Spleen (tissue), 11 donors: ENCODE measurements around the gene ARHGDIB. TPM values are rescaled to one million over a fixed set of nuclear protein-coding genes. Genes with fewer than 3 reads are reported as not detected.
A peak's percentile ranks its signal among the peaks of the same experiment; 100 is the strongest.

ENCODE experiments used
- DNase-seq: peaks from one replicate; pipeline ENCODE4 v3.0.0-alpha.2; 2020
- H3K27ac ChIP-seq, 8 donors: fragments of 200-600 bp; sonication (generic) in 7 of 8; 1 replicate in 4 of 8; 2 replicates in 4 of 8; pipeline versions ENCODE4 v1.5.0 to v1.8.0; 2016 to 2021; ENCODE audit warnings: inconsistent platforms in 4 of 8, mild to moderate bottlenecking in 4 of 8, moderate library complexity in 1 of 8
- H3K27me3 ChIP-seq, 7 donors: fragments of 200-600 bp; sonication (generic) in 6 of 7; replicated peaks in 1 of 7; 1 replicate in 4 of 7; 2 replicates in 3 of 7; pipeline versions ENCODE4 v1.5.0 to v1.8.0; 2016 to 2021; ENCODE audit warnings: inconsistent platforms in 3 of 7, mild to moderate bottlenecking in 1 of 7
- H3K36me3 ChIP-seq, 6 donors: fragments of 200-600 bp; sonication (generic) in 5 of 6; 1 replicate in 4 of 6; 2 replicates in 2 of 6; pipeline versions ENCODE4 v1.5.0 to v1.8.0; 2016 to 2021; ENCODE audit warnings: inconsistent platforms in 2 of 6
- H3K4me1 ChIP-seq, 6 donors: fragments of 200-600 bp; sonication (generic) in 5 of 6; 1 replicate in 3 of 6; 2 replicates in 3 of 6; pipeline versions ENCODE4 v1.5.0 to v1.8.0; 2016 to 2021; ENCODE audit warnings: inconsistent platforms in 3 of 6
- H3K4me3 ChIP-seq, 8 donors: fragments of 200-600 bp; sonication (generic) in 7 of 8; 1 replicate in 4 of 8; 2 replicates in 4 of 8; pipeline versions ENCODE4 v1.5.0 to v1.8.0; 2016 to 2021; ENCODE audit warnings: inconsistent platforms in 4 of 8, mild to moderate bottlenecking in 4 of 8, moderate library complexity in 2 of 8
- H3K9me3 ChIP-seq, 8 donors: fragments of 200-600 bp; sonication (generic) in 7 of 8; 1 replicate in 4 of 8; 2 replicates in 4 of 8; pipeline versions ENCODE4 v1.5.0 to v1.8.0; 2016 to 2021; ENCODE audit warnings: inconsistent platforms in 4 of 8
- POLR2A ChIP-seq, 3 donors: fragments of 450-650 bp; IDR thresholded peaks; one replicate each; pipeline ENCODE4 v1.5.1; 2017; ENCODE audit warnings: antibody characterized with exemption in 3 of 3, mild to moderate bottlenecking in 1 of 3
- POLR2AphosphoS5 ChIP-seq, 3 donors: sonication (generic); formaldehyde crosslinking; IDR thresholded peaks; one replicate each; pipeline ENCODE4 v1.5.1; 2017; ENCODE audit warnings: antibody characterized with exemption in 3 of 3
- WGBS, 5 donors: extraction: QIAGEN DNeasy Blood & Tissue Kit in 3 of 5; methylation state at CpG; one replicate each; pipeline versions ENCODE4 v1.1.5 to v1.1.7; 2013 to 2018; 5-methylcytosine and 5-hydroxymethylcytosine counted together
- intact Hi-C: fragments of 100-400 bp; cut with DNase I; formaldehyde crosslinking; loops from one replicate; pipeline ENCODE4 v1.15.0; 2023; ENCODE audit warnings: low total_unique reads
- polyA plus RNA-seq, 3 donors: library from polyadenylated mRNA; stranded (reverse); fragments of 200-250 nt; gene quantifications; one replicate each; pipeline ENCODE4 v1.2.1, GENCODE V29; 2013
- total RNA-seq, 7 donors: library from RNA; depleted of rRNA in 3 of 7; stranded (reverse); fragments of >200 nt in 3 of 7; fragmentation: NEBNext Ultra II Directional in 4 of 7; extraction: Animal tissue kit (Norgen Biotek cat#: 25700) in 4 of 7; gene quantifications; one replicate each; pipeline versions ENCODE4 v1.1.0 to v1.2.1, GENCODE V29; 2016 to 2021
- TF ChIP-seq, protein P1 (sequence below), 11 experiments: fragments of 200-600 bp in 7 of 11; fragments of 450-650 bp in 4 of 11; sonication (generic) in 4 of 11; IDR thresholded peaks in 8 of 11; conservative IDR thresholded peaks in 3 of 11; 1 replicate in 7 of 11; 2 replicates in 4 of 11; pipeline versions ENCODE4 v1.4.0 to v1.8.0; 2016 to 2021; ENCODE audit warnings: antibody characterized with exemption in 11 of 11, inconsistent platforms in 4 of 11, mild to moderate bottlenecking in 1 of 11
- donor health status: healthy with polysubstance abuse.
- donor health status: DM: no; HTN: no; CAD: no; lungs with moderate emphysema.
- donor health status: DM: no; HTN: no; CAD: no.
- donor health status: Bipolar disorder and iron deficiency.
- donor health status: healthy.
- donor health status: DM: no; HTN: no; CAD: no.
- donor health status: DM: yes; HTN: yes; CAD: no.

ARHGDIB gene
- total and polyA plus RNA-seq, 10 donors = 537 to 1,063 (median 786) TPM

DNA sequence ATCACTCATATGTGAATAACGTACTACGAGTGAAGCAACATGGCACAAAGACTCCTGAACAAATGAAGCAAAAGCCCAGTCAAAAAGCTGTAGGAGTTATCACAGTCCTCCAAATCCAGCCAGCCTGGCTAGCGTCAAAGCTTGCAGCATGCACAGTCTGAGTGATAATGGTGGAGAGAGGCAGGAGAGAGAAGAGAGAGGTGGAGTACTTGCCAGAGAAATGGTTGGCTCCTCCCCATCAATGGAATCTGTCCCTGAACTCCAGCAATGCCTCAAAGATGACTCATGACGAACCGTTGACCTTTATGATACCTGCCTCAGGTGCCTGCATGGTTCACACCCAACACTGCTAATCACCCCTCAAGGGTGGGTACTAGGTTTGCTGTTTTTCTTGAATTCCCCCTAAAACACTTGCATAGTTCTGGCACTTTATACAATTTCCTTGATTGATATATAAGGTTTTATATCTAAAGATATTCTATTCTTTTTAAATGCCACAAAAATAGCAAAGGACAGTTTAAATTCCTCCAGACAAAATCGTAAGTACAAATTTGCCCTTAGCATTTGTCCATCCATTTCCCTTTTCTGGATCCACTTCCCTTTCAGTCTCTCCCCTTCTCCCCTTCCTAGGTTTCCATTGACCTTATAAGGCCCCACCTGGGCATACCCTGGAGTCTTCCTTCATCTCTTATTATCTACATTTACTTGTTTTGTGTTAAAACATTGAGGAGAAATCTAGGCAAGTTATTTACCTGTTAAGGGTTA, 10.2 kb downstream of the ARHGDIB start:
- H3K27me3 ChIP-seq = no peaks in the 10 kb centered on the region
- TF ChIP-seq POLR2AphosphoS5 (IDR thresholded peaks at IDR 0.05) = peak in 1 of 3 donors; percentile 7
- TF ChIP-seq, protein P1, sequence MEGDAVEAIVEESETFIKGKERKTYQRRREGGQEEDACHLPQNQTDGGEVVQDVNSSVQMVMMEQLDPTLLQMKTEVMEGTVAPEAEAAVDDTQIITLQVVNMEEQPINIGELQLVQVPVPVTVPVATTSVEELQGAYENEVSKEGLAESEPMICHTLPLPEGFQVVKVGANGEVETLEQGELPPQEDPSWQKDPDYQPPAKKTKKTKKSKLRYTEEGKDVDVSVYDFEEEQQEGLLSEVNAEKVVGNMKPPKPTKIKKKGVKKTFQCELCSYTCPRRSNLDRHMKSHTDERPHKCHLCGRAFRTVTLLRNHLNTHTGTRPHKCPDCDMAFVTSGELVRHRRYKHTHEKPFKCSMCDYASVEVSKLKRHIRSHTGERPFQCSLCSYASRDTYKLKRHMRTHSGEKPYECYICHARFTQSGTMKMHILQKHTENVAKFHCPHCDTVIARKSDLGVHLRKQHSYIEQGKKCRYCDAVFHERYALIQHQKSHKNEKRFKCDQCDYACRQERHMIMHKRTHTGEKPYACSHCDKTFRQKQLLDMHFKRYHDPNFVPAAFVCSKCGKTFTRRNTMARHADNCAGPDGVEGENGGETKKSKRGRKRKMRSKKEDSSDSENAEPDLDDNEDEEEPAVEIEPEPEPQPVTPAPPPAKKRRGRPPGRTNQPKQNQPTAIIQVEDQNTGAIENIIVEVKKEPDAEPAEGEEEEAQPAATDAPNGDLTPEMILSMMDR (IDR thresholded peaks at IDR 0.05 in 8 of 11, conservative IDR thresholded peaks at IDR 0.05 in 3 of 11) = no peak
- peaks cover 77 to 100% (median 97%) of the 10 kb centered on the region in 6 donors for H3K4me1 ChIP-seq
- peaks cover 2 to 69% (median 34%) of the 10 kb centered on the region in 6 donors for H3K36me3 ChIP-seq
- intact Hi-C loops = no loop called here
- peak overlapping the region; percentile 0 to 94 (median 88) for H3K27ac ChIP-seq
- H3K9me3 ChIP-seq = no peaks in the 10 kb centered on the region
- peak overlapping the region in 1 of 8 donors; percentile 61 for H3K4me3 ChIP-seq
- DNase-seq = no peak
- 63 to 71% (median 67%) methylated on average over 6 of the region's 6 CpGs for WGBS, 5 donors

DNA sequence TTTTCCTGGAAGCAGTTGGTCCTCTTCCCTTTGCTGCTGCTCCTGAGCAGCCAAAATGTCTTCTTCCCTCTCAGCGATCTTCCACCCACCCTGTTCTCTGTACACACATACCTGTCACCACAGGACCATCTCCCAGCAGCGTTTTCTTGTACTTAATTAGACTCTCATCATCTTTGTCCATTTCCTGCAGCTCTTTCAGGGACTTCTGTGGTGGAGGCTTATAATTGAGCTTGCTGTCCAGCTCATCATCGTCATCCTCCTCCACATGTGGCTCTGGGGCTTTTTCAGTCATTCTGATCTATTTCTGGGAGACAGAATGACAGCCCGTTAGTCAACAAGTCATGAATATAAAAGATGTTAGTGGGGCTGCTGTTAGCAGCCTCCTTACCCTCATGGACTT, 11.0 kb downstream of the ARHGDIB start:
- H3K36me3 ChIP-seq = peaks cover 2 to 70% (median 41%) of the 10 kb centered on the region in 6 donors
- no peaks in the 10 kb centered on the region for H3K9me3 ChIP-seq
- no peaks in the 10 kb centered on the region for H3K27me3 ChIP-seq
- TF ChIP-seq, protein P1 (IDR thresholded peaks at IDR 0.05 in 8 of 11, conservative IDR thresholded peaks at IDR 0.05 in 3 of 11) = no peak
- TF ChIP-seq POLR2A (IDR thresholded peaks at IDR 0.05) (no peak), POLR2AphosphoS5 (IDR thresholded peaks at IDR 0.05) (no peak)
- H3K27ac ChIP-seq = peak overlapping the region; percentile 0 to 94 (median 88)
- H3K4me3 ChIP-seq = peak overlapping the region in 1 of 8 donors; percentile 61
- DNase-seq = no peak
- intact Hi-C loops = no loop called here
- H3K4me1 ChIP-seq = peaks cover 69 to 100% (median 90%) of the 10 kb centered on the region in 6 donors
- 45 to 52% (median 52%) methylated on average over 4 of the region's 4 CpGs for WGBS, 5 donors

DNA sequence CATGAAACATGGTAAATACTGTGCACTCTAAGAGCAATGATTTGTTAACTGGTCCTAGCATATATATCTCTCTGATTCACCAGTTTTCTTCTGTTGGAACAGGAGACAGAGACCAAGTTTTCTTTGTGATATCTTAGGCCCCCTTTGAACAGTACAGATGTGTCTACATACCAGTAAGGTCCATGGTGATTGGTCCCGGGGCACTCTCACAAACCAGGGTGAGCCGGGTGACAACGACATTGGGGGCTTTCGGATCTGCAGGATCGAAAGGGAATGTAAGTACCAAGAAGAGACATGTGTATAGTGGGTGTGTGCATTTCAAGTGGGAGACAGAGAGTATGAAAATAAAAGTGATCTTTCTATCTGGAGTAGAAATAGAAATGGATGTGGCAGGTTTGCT, 11.8 kb downstream of the ARHGDIB start:
- 84 to 95% (median 92%) methylated on average over 5 of the region's 5 CpGs for WGBS, 5 donors
- H3K36me3 ChIP-seq = peaks cover 2 to 77% (median 49%) of the 10 kb centered on the region in 6 donors
- H3K9me3 ChIP-seq = no peaks in the 10 kb centered on the region
- H3K4me3 ChIP-seq = peak overlapping the region in 1 of 8 donors; percentile 61
- H3K4me1 ChIP-seq = peaks cover 61 to 100% (median 82%) of the 10 kb centered on the region in 6 donors
- no peak for DNase-seq
- peak in 1 of 3 donors; percentile 12 for TF ChIP-seq POLR2AphosphoS5 (IDR thresholded peaks at IDR 0.05)
- TF ChIP-seq, protein P1 (IDR thresholded peaks at IDR 0.05 in 8 of 11, conservative IDR thresholded peaks at IDR 0.05 in 3 of 11) = no peak
- intact Hi-C loops = no loop called here
- peak overlapping the region; percentile 0 to 94 (median 88) for H3K27ac ChIP-seq
- no peaks in the 10 kb centered on the region for H3K27me3 ChIP-seq

DNA sequence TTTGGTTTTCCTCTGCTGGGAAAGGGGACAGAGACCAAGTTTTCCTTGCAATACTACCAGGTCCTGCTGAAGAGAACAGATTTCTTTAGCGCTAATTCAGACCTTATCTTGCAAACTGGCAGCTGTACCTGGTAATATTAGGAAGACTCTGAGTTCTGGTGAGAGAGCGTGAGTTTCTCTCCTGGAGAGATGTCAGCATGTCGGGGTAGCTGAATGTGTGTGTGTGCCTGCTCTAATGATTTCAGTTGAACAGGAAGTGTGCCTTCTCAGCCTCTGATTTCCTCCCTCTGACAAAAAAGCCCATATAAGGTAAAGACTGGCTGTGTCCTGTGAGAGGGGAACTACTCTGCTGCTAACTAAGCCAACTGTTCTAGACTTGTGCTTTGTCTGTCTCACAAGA, 12.7 kb downstream of the ARHGDIB start:
- Histone ChIP-seq H3K4me1 (peaks cover 52 to 95% (median 73%) of the 10 kb centered on the region in 6 donors), H3K27ac (peak overlapping the region; percentile 0 to 94 (median 88)), H3K9me3 (no peaks in the 10 kb centered on the region), H3K4me3 (peak overlapping the region in 4 of 8 donors; percentile 4 to 61 (median 7)), H3K27me3 (no peaks in the 10 kb centered on the region), H3K36me3 (peaks cover 2 to 79% (median 57%) of the 10 kb centered on the region in 6 donors)
- 0 to 5% (median 4%) methylated on average over 3 of the region's 3 CpGs for WGBS, 5 donors
- intact Hi-C loops = no loop called here
- TF ChIP-seq POLR2A (IDR thresholded peaks at IDR 0.05) = no peak
- TF ChIP-seq, protein P1 (IDR thresholded peaks at IDR 0.05 in 8 of 11, conservative IDR thresholded peaks at IDR 0.05 in 3 of 11) = no peak
- TF ChIP-seq POLR2AphosphoS5 (IDR thresholded peaks at IDR 0.05) = peak in 1 of 3 donors; percentile 89
- no peak for DNase-seq
